HG03045 (cell line): ENCODE results near the gene COLEC12.

Experiments used
- ATAC-seq: cut with Tn5 transposase; IDR thresholded peaks from one replicate; pipeline ENCODE4 v1.9.1; 2021; ENCODE audit warnings: mild to moderate bottlenecking, moderate library complexity; ENCODE audit not compliant: unreplicated experiment

COLEC12 gene

GRCh38 chr18:500632-501405, at the start of gene COLEC12:
Gene COLEC12, minus strand, starts transcription at chr18:500701. Its CDS starts 187 bp downstream, at chr18:500514.
- ATAC-seq: no peak

GRCh38 chr18:549967-550366, 49.5 kb upstream of the COLEC12 start:
- no peak for ATAC-seq

DNA sequence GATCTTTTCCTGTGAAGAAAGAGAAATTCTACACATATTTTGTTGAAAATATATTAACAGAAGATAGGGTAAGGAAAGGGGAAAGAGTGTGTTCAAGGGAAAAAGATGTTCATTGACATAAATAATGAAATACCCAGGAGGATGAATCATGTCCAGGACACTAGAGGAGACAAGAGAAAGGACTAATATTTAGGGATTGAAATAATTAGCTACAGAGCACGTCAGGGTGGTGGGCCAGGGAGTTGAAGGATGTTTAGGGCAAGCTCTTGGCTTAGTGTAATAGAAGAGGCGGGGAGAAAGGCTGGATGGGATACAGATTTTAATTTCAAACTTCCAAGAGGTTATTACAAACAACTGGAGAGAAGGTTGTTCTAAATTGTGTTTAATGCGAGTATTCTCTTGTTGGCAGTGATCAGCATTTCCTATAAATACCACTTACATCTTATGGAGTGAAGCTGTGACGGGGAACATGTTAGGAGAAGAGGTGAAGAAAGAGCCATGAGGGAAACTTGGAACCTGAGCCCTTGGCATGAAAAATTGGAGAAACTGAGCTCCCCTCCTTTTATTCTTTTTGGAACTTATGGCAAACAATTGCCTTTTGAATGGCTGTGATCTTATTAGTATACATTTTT, 43.1 kb upstream of the COLEC12 start:
- ATAC-seq: no peak

DNA sequence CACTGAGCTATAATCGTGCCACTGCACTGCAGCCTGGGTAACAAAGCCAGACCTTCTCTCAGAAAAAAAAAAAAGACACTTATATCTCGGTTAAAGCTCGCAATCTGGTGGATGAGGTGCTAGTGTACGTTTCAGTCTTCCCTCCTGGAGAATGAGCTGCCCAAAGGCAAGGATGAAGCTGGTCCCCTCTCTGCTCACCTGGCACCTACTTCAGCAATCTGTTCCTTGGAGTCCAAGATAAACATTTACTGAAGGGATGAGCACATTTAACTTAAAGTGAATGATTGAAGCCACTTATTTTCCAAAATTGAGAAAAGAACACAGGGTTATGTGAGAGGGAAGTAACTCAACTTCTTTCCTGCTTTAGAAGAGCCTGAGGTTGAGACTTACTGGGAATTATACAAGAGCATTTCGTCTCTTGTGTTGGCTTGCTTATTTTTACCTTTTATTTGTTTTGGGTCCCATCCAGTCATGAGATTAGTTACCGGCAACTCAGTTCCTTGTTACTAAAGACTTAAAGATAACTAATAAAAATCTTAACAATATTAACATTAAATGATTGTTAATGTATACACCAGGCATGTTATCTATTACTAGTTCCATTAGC, 33.6 kb upstream of the COLEC12 start:
- ATAC-seq: no peak

- ATAC-seq: no peak
Observed at GRCh38 chr18:532632-533031, 32.1 kb upstream of the COLEC12 start.

DNA sequence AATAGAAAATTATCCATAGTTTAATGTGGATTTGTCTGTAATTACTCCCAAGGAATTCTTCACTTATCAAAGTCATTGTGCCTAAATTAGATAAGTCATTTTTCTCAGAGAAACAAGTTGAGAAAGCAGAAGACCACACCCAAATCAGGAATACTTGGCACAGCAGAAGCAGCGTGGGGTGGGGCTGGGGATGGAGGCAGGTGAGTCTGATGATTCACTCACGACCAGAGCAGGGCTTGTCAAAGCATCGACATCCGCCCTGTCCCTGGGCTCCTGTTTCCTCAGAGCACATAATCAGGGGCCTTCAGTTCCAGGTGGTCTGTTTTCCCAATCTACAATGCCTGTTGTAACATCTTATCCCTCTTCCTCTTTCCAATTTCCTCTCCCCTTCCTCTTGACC, 31.5 kb upstream of the COLEC12 start:
- ATAC-seq: no peak

GRCh38 chr18:527146-527545, 26.6 kb upstream of the COLEC12 start:
- ATAC-seq: no peak

DNA sequence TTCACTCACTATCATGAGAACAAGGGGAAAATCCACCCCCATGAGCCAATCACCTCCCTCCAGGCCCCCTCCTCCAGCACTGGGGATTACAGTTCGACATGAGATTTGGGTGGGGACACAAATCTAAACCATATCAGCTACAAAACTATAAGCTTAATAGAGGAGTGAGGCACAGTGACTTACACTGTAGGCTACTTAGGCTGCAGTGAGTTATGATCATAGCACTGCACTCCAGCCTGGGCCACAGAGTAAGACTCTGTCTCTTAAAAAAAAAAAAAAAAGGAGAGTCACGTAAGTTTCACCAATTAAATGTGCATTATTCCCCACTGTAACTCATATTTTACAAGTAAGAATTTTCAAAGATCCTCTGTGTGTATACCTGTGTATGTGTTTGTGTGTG, 26.2 kb upstream of the COLEC12 start:
- no peak for ATAC-seq

DNA sequence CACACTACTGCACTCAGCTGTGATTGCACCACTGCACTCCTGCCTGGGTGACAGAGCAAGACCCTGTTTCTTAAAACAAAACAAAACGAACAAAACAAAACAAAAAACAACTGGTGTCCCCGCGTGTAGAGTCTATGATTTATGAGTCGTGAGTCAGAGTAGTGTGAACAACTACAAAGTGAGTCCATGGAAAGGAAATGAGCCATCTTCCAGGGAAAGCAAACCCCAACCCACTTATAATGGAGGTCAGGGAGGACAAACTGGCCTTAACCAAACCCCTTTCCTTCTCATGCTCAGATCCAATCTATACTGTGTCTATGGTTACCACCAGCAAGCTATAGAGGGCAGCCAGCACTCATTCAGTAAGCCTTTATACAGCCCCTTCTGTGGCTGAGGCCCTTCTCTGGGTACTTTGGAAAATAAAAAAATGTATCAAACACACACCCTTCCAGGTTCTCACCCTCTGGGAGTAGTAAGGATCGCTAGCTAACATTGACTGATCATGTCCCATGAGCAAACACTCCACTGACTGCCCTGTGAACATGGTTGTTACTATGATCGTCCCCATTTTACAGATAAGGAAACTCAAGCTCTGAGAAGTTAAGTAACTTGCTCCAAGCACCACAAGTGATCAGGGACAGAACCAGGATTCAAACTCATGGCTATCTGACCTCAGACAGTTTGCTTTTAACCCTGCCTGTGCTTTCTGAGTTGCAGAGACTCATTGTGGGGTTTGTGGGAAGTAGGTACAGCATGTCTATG, 24.7 kb upstream of the COLEC12 start:
- no peak for ATAC-seq

DNA sequence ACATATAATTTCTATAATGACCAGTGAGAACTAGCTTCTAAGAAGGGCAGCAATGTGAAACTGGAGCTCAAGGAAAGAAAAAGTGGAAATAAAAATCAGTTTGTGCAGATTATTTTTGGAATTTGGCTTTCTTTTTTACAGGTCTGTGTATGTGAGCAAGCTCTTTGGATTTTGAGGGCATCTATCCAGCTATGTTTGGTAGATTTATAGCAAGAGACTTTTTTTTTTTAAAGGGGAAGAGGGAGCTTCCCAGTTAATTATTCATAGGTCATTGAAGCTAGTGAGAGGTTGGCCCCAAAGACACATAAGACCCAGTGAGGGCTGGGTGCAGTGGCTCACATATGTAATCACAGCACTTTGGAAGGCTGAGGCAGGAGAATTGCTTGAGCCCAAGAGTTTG, 24.0 kb upstream of the COLEC12 start:
- no peak for ATAC-seq

GRCh38 chr18:523561-523960, 23.1 kb upstream of the COLEC12 start:
- ATAC-seq: no peak

DNA sequence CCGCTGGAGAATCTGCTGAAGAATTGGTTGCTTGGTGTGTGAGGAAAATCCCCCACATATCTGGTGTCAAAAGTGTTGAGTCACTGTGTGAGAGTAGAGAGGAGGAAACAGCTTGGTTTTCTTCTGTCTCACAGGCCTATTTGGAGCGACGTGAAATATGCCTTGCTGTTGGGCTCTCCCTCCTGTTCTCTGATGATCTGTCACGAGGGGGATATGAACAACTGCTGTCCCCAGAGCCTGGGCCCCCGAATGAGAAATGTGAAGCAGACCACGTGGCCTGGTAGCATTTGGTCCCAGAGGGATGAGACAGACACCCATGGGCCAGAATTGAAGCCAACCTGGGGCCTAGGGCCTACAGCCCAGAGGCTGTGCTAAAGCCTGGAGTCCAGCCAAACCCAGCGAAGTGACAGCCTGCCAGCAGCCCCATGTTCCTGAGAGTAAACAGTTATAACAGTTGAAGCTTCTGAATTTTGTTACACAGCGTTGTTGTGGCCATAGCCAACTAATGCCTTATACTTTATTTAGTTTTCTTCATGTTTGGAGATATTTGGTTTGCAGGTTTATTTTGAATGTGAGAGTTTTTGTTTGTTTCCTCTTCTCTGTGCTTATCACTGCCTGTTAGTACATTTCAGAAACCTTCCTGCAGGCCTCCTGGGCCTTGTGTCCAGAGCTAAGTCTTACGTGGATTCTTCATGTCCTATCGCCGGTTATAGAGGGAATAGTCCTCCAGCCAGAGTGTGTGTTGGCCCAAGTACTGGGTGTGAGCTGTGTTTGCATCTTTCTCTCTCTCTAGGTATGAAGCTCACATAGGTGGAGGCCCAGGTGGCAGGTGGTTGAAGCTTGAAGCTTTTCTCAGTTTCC, 18.7 kb upstream of the COLEC12 start:
- peak; percentile 91 for ATAC-seq

DNA sequence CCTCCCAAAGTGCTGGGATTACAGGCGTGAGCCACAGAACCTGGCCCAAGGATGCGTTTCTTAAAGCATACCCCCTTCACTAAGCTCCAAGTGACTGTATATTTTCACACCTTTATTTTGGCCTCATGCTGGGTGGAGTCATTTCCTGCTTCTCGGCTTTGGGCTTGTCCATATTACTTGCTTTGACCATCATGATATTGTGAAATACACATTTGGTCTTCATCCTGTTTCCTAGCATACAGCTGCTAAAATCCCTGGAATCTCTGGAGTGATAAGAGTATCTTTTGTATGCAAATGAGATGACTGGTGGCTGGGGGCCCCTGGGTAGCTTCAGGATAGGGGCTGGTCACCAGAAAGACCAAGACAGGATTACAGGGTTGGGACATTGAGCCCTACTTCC, 17.6 kb upstream of the COLEC12 start:
- no peak for ATAC-seq

DNA sequence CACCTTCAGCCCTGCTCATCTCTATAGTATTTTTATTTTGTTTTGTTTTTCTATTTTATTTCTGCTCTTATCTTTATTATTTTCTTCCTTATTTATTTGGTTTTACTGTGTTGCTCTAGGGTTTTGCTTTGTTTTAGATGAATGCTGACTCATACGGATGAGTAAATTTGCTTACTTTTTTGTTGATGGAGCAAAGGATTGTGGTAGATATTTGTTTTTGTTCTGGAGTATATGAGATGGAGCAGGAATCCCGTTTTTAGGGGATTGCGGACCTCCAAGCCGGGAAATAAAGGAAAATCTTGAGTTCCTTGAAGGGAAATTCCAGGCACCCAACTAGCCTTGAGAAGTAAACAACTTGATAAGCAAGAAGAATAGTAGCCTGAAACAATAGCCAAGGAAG, 15.3 kb upstream of the COLEC12 start:
- no peak for ATAC-seq

- ATAC-seq: no peak
Observed at GRCh38 chr18:515156-515815, 14.8 kb upstream of the COLEC12 start.

DNA sequence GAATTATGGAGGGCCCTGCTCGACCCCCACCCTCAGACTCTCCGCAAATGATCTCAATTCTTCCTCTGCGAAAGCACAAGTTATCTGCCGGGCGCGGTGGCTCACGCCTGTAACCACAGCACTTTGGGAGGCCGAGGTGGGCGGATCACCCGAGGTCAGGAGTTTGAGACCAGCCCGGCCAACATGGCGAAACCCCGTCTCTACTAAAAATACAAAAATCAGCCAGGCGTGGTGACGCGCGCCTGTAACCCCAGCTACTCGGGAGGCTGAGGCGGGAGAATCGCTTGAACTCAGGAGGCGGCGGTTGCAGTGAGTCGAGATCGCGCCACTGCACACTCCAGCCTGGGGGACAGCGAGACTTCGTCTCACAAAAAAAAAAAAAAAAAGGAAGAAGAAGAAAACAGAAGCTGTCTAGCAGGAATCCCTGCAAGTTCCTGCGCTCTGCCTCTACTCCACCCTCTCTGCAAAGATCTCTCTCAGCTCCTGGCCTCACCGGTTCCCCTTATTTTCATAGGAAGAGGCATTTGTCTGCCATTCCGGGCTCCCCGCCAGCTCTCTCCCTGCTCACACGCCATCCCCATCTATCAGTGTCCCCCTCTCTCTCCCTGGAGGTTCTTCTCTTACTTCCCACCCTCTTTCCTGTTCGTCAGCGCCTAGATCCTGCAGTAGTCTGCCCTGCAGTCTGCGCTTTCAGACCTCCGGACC, 13.5 kb upstream of the COLEC12 start:
- no peak for ATAC-seq

- no peak for ATAC-seq
Observed at GRCh38 chr18:512957-513356, 12.5 kb upstream of the COLEC12 start.

- ATAC-seq: no peak
Observed at GRCh38 chr18:508835-509234, 8.3 kb upstream of the COLEC12 start.

GRCh38 chr18:507636-508035, 7.1 kb upstream of the COLEC12 start:
- no peak for ATAC-seq
